Esophagus muscularis mucosa (tissue), 4 donors: ENCODE results near the gene CHL1.

ENCODE experiments used
- EP300 ChIP-seq: sonication (generic); formaldehyde crosslinking; IDR thresholded peaks from one replicate; pipeline ENCODE4 v1.6.1; 2017; ENCODE audit warnings: antibody characterized with exemption
- POLR2A ChIP-seq: fragments of 450-650 bp; IDR thresholded peaks from one replicate; pipeline ENCODE4 v1.6.1; 2017; ENCODE audit warnings: antibody characterized with exemption, moderate library complexity, mild to moderate bottlenecking, low read depth
- POLR2AphosphoS5 ChIP-seq, 2 donors: sonication (generic); formaldehyde crosslinking; IDR thresholded peaks; one replicate each; pipeline ENCODE4 v1.6.1; 2017; ENCODE audit warnings: antibody characterized with exemption in 2 of 2
- TF ChIP-seq, protein P1 (sequence below), 3 experiments: fragments of 200-600 bp in 2 of 3; fragments of 450-650 bp in 1 of 3; sonication (generic) in 2 of 3; IDR thresholded peaks; one replicate each; pipeline ENCODE4 v1.5.1; 2017 to 2019; ENCODE audit warnings: antibody characterized with exemption in 3 of 3, mild to moderate bottlenecking in 2 of 3, moderate library complexity in 1 of 3

DNA sequence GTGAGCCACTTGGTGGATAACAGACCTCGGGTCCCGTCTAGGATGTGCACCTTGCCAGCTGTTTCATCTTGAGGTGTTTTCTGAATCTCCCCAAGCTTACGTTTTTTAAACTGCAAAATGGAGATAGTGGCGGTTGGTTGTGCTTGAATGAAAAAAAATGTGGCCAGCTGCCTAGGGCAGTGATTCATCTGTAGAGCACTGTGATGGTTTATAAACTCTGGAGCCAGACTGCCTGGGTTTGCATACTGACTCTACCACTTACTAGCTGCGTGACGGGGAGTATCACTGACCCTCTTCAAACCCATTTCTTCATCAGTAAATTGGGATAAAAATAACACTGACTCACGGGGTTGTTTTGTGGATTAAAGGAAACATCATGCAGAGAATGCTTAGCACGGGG, 159.1 kb downstream of the CHL1 start:
- TF ChIP-seq, protein P1, sequence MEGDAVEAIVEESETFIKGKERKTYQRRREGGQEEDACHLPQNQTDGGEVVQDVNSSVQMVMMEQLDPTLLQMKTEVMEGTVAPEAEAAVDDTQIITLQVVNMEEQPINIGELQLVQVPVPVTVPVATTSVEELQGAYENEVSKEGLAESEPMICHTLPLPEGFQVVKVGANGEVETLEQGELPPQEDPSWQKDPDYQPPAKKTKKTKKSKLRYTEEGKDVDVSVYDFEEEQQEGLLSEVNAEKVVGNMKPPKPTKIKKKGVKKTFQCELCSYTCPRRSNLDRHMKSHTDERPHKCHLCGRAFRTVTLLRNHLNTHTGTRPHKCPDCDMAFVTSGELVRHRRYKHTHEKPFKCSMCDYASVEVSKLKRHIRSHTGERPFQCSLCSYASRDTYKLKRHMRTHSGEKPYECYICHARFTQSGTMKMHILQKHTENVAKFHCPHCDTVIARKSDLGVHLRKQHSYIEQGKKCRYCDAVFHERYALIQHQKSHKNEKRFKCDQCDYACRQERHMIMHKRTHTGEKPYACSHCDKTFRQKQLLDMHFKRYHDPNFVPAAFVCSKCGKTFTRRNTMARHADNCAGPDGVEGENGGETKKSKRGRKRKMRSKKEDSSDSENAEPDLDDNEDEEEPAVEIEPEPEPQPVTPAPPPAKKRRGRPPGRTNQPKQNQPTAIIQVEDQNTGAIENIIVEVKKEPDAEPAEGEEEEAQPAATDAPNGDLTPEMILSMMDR (IDR thresholded peaks at IDR 0.05) = no peak
- no peak for TF ChIP-seq POLR2AphosphoS5 (IDR thresholded peaks at IDR 0.05)
- TF ChIP-seq POLR2A = no peak
- TF ChIP-seq EP300 = no peak
